Right atrium auricular region (tissue), 2 donors: ENCODE results near the gene LONP1. TPM values are rescaled to one million over a fixed set of nuclear protein-coding genes. Genes with fewer than 3 reads are reported as not detected.

Experiments
- DNase-seq: peaks from one replicate; pipeline ENCODE4 v3.0.0-alpha.2; 2019; ENCODE audit warnings: low spot score
- H3K27ac ChIP-seq, 2 donors: fragments of 200-600 bp; sonication (generic); 1 replicate in 1 of 2; 2 replicates in 1 of 2; pipeline ENCODE4 v1.5.1; 2016 to 2019
- H3K27me3 ChIP-seq, 2 donors: fragments of 200-600 bp; sonication (generic); one replicate each; pipeline versions ENCODE4 v1.5.1 to v1.6.0; 2017 to 2019
- H3K36me3 ChIP-seq: fragments of 200-600 bp; sonication (generic); one replicate; pipeline ENCODE4 v1.5.1; 2016
- H3K4me1 ChIP-seq, 2 donors: fragments of 200-600 bp; sonication (generic); one replicate each; pipeline versions ENCODE4 v1.5.1 to v1.6.0; 2017 to 2019
- H3K4me3 ChIP-seq, 2 donors: fragments of 200-600 bp; sonication (generic); 1 replicate in 1 of 2; 2 replicates in 1 of 2; pipeline ENCODE4 v1.5.1; 2017 to 2019; ENCODE audit warnings: mild to moderate bottlenecking in 1 of 2, moderate library complexity in 1 of 2
- H3K9me3 ChIP-seq, 2 donors: fragments of 200-600 bp; sonication (generic); one replicate each; pipeline ENCODE4 v1.5.1; 2019
- total RNA-seq, 2 donors: library from RNA; depleted of rRNA; stranded (reverse); fragments of >200 nt; gene quantifications; one replicate each; pipeline ENCODE4 v1.1.0, GENCODE V29; 2016
- TF ChIP-seq, protein P1 (sequence below), 2 donors: fragments of 200-600 bp; sonication (generic); IDR thresholded peaks; one replicate each; pipeline ENCODE4 v1.5.1; 2019; ENCODE audit warnings: antibody characterized with exemption in 2 of 2

Gene LONP1
- total RNA-seq, 2 donors from 2014 or later = 65.0 to 65.4 TPM

DNA sequence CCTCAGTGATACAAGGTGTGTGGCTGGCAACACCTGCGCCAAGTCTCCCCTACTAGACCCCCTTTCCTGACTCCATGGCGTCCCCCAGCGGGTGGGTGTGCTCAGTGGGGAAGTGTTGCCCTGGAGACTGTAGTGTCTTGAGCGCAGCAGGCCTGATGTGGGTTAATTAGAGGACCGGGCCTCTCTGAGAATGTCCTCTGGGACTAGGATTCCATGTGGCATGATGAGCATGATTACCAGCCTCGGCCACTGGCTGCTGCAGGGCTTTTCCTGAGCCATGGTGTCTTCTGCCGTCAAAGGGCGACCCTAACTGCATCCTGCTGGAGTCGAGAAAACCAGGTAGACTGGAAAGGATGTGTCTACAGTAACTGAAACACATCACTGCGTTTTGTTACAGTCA, 67.7 kb downstream of the LONP1 start:
- Histone ChIP-seq H3K27ac (no peak overlapping the region), H3K4me3 (no peak overlapping the region), H3K27me3 (no peaks in the 10 kb centered on the region), H3K36me3 (peaks cover 92% of the 10 kb centered on the region), H3K4me1 (no peaks in the 10 kb centered on the region), H3K9me3 (no peaks in the 10 kb centered on the region)
- TF ChIP-seq, protein P1, sequence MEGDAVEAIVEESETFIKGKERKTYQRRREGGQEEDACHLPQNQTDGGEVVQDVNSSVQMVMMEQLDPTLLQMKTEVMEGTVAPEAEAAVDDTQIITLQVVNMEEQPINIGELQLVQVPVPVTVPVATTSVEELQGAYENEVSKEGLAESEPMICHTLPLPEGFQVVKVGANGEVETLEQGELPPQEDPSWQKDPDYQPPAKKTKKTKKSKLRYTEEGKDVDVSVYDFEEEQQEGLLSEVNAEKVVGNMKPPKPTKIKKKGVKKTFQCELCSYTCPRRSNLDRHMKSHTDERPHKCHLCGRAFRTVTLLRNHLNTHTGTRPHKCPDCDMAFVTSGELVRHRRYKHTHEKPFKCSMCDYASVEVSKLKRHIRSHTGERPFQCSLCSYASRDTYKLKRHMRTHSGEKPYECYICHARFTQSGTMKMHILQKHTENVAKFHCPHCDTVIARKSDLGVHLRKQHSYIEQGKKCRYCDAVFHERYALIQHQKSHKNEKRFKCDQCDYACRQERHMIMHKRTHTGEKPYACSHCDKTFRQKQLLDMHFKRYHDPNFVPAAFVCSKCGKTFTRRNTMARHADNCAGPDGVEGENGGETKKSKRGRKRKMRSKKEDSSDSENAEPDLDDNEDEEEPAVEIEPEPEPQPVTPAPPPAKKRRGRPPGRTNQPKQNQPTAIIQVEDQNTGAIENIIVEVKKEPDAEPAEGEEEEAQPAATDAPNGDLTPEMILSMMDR (IDR thresholded peaks at IDR 0.05) = no peak
- no peak for DNase-seq

DNA sequence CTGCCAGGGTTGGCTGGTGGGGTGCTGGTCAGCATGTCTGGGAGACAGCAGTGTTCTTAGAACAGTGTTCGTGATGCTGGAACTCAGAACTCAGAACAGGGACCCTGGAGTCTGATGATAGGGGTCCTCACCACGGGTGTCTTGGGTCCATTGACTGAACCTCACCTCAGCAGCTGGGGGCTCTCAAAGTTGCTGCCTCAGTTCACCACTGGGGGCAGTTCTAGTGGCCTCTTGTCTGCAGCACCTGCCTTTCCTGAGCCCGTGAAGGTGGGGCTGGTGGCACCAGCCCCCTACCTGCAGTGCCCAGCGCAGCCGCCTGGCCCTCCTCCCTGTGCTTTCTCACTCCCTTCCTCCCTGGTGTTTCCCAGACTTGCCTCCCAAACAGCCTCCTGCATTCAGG, 68.6 kb downstream of the LONP1 start:
- no peak for DNase-seq
- Histone ChIP-seq H3K9me3 (no peaks in the 10 kb centered on the region), H3K27me3 (no peaks in the 10 kb centered on the region), H3K4me1 (no peaks in the 10 kb centered on the region), H3K27ac (no peak overlapping the region), H3K36me3 (peaks cover 92% of the 10 kb centered on the region), H3K4me3 (no peak overlapping the region)
- TF ChIP-seq, protein P1 (IDR thresholded peaks at IDR 0.05) = no peak

DNA sequence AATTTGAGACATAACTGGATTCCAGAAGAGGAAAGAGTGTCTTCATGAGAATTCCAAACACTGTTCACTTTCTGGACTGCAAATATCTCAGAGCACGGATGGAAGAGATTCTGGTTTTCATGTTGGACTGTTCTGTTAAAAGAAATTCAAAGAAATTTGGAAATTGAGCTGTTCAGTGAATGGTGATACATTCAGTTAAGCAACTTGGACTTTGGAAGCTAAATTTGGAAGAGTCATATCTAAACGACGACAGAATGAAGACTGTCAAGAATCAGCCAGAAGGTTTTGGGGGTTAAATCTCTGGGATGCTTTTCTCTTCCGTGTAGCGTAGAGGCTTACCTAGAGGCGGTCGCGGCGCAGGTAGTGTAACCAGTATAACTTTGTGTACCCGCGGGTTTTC, 71.5 kb downstream of the LONP1 start:
- peaks cover 86% of the 10 kb centered on the region for H3K36me3 ChIP-seq
- no peaks in the 10 kb centered on the region for H3K4me1 ChIP-seq
- no peak for DNase-seq
- no peak overlapping the region for H3K27ac ChIP-seq
- H3K4me3 ChIP-seq = no peak overlapping the region
- no peaks in the 10 kb centered on the region for H3K9me3 ChIP-seq
- TF ChIP-seq, protein P1 (IDR thresholded peaks at IDR 0.05) = no peak
- no peaks in the 10 kb centered on the region for H3K27me3 ChIP-seq

DNA sequence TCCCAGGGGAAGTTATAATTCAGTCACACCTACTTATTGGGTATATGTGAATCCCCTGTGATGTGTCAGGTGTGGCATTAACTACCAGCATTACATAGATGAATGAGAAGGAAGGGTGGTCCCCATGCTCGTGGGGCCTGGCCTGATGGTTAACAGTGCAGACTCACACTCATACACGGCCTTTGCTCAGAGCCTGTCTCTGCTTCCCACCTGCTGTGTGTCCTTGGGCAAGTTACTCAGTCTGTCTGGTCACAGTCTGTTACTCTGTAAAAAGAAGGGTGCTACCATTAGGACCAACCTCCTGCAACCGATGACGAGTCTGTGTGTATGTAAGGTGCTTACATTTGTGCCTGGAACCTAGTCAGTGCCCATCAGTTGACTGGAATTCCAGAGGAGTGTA, 73.2 kb downstream of the LONP1 start:
- Histone ChIP-seq H3K9me3 (no peaks in the 10 kb centered on the region), H3K4me1 (no peaks in the 10 kb centered on the region), H3K36me3 (peaks cover 83% of the 10 kb centered on the region), H3K4me3 (no peak overlapping the region), H3K27ac (no peak overlapping the region), H3K27me3 (no peaks in the 10 kb centered on the region)
- no peak for DNase-seq
- TF ChIP-seq, protein P1 (IDR thresholded peaks at IDR 0.05) = no peak

DNA sequence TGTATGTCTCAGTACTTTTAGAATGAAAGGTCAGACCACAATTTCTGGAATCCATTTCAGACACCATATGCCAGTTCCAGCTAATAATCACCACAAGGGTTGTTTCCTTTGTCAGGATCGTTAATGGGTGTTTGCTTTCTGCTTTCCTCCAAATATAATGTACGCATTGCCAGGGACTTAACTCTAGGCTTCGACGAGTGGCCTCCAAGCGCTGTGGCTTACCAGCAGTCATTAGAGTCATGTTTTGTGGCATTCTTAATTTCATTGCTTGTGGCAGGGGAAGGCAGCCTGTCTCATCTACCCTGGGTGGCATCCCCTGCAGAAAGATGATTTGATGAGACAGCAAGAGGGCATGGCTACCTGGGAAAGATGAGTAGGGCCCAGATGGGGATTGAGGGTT, 74.5 kb downstream of the LONP1 start:
- Histone ChIP-seq H3K9me3 (no peaks in the 10 kb centered on the region), H3K27me3 (no peaks in the 10 kb centered on the region), H3K36me3 (peaks cover 74% of the 10 kb centered on the region), H3K4me1 (peaks cover 0 to 4% of the 10 kb centered on the region in 2 donors), H3K27ac (no peak overlapping the region), H3K4me3 (no peak overlapping the region)
- DNase-seq = no peak
- TF ChIP-seq, protein P1 (IDR thresholded peaks at IDR 0.05) = no peak

DNA sequence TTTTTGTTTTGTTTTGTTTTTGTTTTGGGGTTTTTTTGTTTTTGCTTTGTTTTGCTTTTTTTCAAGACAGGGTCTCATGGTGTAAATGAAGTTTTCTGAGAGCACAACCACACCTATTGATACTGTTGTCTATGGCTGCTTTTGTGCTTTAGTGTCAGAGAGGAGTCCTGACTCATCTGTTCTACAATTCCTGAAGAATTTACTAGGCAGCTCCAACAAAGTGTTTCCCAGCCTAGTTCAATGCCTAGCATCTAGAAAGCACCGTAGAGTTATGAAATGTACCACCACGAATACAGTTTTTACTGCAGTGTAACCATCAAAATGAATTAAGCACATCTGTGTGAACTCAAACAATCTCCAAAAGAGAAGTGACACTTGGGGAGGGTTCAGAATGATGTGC, 75.9 kb downstream of the LONP1 start:
- Histone ChIP-seq H3K36me3 (peaks cover 64% of the 10 kb centered on the region), H3K27me3 (no peaks in the 10 kb centered on the region), H3K4me1 (peaks cover 0 to 4% of the 10 kb centered on the region in 2 donors), H3K9me3 (no peaks in the 10 kb centered on the region), H3K4me3 (no peak overlapping the region), H3K27ac (no peak overlapping the region)
- no peak for DNase-seq
- TF ChIP-seq, protein P1 (IDR thresholded peaks at IDR 0.05) = no peak
